Prostate gland (tissue), 2 donors: ENCODE results near the gene NLRC5.

Experiments
- CTCF ChIP-seq, 4 experiments: fragments of 200-600 bp in 2 of 4; fragments of 450-650 bp in 2 of 4; sonication (generic) in 2 of 4; IDR thresholded peaks; 1 replicate in 3 of 4; 2 replicates in 1 of 4; pipeline ENCODE4 v1.5.1; 2016 to 2019; ENCODE audit warnings: antibody characterized with exemption in 4 of 4, mild to moderate bottlenecking in 2 of 4, moderate library complexity in 2 of 4
- POLR2A ChIP-seq: fragments of 450-650 bp; IDR thresholded peaks from one replicate; pipeline ENCODE4 v1.6.1; 2016; ENCODE audit warnings: antibody characterized with exemption, mild to moderate bottlenecking

GRCh38 chr16:57091975-57092785, 102.8 kb downstream of the NLRC5 start, which contains the start of gene CPNE2:
- TF ChIP-seq CTCF (IDR thresholded peaks at IDR 0.05) = peak in 2 of 4 experiments; percentile 15 to 21
- TF ChIP-seq POLR2A = no peak
